ENCODE data around the gene GAK. TPM values are rescaled to one million over a fixed set of nuclear protein-coding genes. Genes with fewer than 3 reads are reported as not detected.
"Not testable (repeated sequence)": the region's sequence is repeated elsewhere in the genome, so short reads cannot be mapped to it uniquely, and the experiment has no call there.

GAK gene
- total RNA-seq, 1 donor from 2014 or later: 76.1 TPM

DNA sequence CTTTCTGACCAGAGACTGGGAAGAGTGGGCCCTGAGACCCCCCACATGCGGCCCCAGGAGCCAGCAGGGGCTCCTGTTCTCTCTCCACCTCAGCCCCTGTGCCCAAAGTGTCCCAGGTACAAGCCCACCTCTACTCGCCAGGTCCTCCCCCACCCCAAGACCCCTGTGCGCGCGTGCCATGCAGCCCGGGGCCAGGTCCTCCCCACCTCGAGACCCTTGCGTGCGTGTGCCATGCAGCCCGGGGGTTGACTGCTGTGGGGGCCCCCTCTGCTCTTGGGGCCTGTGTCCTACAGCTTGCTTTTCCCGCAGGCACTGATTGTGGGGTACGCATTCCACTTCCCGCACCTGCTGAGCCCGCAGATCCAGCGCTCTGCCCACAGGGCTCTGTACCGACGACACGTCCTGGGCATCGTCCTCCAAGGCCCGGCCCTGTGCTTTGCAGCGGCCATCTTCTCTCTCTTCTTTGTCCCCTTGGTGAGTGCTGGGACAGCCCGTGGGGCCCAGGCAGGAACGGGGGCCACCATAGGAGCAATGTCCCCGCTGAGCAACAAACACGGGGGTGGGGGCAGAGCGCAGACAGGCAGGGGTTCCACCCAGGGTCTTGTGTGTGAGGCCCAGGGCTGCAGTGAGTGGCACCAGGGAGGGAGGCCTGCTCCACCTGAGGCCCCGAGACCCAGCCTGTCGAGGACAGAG is 20.9 kb upstream of the GAK start:
- no peak for DNase-seq

DNA sequence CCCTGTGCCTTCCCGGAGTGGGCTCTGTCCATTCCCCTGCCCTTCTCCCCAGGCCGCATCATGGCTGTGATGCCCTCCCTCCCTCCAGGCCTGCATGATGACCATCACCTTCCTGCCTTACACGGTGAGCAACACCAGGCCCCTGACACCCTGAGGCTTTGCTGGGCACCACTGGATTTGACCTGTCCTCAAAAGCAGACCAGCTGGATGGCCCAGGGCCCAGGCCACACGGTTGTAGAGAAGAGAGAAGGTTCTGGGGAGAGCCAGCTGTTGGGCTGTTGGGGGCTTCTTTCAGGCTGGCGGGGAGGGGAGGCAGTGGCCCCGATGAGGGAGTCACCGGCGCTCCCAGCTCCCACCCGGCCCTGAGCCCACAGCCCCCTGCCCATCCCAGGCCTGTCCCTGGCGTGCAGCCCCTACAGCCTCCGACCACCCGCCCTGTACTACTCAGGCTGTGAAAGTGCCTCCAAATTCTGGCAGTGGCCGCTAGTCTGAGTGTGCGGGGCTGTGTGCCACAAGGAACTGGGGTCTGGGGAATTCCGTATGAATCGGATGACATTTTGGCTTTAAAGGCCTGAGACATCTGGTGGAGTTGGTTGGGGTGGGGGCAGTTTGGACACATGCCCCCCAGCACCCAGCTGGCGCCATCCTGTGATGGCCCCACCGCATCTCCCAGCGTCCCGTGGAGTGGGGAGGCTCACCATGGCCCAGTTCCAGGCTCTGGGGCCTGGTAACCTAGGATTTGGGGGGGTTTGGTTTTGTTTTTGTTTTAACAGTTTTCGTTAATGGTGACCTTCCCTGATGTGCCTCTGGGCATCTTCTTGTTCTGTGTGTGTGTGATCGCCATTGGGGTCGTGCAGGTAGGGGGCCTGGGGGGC is 19.7 kb upstream of the GAK start:
- no peak for DNase-seq

DNA sequence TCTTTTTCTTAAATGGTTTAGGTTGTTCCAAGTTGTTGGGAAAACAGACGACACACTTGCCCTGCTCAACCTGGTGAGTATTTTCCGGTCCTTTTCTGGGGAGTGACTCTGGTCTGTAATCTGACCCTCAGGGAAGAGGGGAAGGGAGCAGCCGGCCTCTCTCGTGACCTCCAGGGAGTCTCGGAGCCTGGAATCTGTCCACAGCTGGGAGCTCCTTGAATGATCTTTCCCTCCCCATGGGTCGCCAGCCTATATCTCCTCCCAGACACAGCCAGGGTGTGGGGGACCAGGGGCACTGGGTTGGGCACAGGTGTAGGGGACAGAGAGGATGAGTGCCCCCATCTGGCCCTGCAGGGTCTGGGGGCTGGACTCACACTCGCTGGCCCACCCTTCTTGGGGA is 19.1 kb upstream of the GAK start:
- DNase-seq: no peak

DNA sequence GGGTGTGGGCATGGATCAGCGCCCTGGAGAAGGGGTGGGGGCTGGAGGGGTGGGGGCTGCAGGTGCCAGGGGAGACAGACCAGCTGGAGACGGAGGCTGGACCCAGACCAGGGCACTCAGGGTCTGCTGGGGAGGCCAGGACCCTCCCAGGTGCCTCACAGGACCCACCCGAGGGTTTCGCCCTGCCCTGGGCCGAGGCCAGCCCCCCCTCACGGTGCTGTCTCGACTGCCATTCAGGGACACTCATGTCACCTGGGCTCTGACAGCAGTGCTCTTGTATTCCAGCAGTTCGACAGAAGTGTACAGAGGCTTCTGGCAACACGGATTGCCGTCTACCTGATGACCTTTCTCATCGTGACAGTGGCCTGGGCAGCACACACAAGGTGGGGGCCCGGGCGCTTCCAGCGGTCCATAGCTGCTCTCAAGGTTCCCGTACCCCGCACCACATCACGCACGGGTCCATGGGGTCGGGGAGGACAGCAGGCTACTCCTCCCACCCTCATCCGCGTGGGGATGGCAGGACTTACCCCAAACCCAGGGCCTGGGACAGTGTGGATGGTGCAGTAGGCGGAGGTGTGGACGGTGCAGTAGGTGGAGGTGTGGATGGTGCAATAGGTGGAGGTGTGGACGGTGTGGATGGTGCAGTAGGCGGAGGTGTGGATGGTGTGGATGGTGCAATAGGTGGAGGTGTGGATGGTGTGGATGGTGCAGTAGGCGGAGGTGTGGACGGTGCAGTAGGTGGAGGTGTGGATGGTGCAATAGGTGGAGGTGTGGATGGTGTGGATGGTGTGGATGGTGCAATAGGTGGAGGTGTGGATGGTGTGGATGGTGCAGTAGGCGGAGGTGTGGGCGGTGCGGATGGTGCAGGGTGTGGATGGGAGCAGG is 18.3 kb upstream of the GAK start:
- no peak for DNase-seq

DNA sequence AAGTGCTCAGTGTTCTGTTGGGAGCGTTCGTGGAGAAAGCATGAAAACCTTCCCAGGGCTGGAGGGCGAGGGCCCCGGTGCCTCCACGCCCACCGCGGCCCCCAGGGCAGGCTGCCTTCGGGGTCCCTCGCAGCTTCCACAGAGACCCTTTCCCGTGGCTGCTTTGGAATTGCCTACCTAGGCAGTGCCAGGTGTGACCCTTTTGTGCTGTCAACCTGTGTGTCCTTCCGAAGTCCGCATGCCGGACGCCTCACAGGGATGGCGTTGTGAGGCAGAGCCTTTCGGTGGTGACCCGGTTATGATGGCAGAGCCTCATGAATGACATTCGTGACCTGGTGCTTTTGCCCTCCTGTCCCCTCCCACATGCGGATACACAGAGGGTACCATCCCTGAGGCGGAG is 17.5 kb upstream of the GAK start:
- no peak for DNase-seq

DNA sequence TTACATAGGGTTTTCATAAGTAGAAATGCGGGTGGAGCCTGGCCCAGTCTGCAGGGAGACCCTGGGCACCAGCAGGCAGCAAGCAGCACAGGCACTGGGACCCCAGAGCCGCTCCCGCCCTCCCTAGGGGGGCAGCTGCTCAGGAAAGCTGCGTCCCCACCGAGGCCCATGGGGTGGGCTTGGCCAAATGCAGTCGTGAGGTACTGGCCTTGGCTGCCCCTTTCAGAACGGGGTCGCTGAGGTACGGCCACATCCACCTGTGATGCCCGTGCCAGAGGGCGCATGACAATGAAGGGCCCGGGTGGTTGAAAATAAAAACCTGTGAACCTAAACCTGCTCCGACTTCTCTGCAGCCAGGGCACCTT is 16.8 kb upstream of the GAK start:
- no peak for DNase-seq

DNA sequence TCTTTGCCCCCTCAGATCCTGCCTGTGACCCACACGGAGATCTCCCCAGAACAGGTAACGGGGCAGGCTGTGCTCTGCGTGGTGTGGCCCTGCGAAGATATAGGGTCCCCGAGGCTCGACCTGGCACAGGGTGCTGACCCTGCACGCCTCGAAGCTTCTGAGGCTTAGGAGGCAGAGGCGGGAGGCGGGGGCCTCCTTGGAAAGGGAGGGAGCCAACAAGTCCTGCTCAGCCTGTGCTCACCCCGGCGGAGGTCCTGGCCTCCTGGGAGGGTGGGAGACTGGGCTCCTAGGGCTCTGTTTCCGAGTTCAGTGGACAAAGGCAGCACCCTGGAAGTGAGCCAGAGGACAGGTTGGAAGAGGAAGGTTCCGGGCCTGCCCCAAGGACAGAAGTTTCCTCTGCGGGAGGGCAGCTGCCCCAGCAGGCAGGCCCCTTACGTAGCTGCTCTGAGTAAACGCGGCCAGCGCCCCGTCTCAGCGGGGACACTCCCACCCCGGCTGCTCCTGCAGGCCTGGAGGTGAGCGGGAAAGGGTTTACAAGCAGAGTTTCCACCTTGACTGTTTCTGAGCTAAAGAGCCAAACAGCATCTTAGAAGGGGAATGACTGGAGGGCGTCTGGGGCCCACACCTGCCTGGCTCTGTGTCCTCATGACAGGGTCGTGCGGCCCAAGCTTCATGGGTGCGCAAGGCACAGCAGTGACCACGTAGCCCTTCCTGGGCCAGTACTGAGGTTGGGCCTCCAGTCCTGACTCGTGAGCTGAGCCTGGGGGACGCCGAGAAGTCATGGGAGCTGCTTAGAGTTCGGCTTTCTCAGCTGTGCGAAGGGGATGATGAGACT is 16.2 kb upstream of the GAK start:
- DNase-seq: no peak

DNA sequence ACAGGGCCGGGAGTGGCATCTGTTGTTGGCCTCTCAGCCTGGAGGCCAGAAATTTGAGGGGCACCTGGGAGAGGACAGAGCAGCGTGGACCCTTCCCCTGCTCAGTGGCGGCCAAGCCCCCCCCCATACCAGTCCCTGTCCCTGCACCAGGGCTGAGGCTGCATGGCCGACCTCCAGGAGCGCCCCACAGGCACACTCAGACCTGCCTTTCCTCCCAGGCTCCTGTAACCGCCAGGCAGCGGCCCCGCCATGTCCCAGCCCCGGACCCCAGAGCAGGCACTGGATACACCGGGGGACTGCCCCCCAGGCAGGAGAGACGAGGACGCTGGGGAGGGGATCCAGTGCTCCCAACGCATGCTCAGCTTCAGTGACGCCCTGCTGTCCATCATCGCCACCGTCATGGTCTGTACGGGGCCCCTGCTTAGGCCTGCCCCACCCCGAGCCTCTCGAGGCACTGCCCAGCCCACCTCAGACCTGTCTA is 15.4 kb upstream of the GAK start:
- no peak for DNase-seq

DNA sequence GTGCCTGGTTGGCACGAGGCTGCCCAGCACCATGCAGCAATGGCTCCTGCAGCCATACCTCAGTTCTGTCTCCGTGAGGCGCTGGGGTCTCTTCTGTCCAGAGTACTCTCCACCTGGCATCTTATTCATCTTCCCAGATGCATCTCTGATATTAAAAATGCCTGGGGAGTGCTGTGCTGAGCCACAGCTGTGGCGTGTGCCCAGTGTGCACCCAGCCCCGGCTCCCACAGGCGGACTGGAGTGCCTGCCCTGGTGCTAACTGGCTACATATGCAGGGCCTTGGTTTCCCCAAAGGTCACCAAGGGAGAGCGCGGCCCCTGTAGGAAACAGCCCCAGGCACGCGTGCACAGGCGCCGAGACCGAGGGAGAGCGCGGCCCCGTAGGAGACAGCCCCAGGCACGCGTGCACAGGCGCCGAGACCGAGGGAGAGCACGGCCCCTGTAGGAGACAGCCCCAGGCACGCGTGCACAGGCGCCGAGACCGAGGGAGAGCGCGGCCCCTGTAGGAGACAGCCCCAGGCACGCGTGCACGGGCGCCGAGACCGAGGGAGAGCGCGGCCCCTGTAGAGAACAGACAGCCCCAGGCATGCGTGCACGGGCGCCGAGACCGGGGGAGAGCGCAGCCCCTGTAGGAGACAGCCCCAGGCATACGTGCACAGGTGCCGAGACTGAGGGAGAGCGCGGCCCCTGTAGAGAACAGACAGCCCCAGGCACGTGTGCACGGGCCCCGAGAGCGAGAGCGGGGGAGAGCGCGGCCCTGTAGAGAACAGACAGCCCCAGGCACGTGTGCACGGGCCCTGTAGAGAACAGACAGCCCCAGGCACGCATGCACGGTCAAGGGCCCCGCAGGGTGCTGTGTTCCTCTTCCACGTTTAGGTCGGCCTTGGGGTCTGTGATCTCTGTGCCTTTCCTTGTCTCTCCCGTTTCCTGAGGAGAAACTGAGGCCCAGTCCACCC is 14.7 kb upstream of the GAK start:
- DNase-seq: no peak

DNA sequence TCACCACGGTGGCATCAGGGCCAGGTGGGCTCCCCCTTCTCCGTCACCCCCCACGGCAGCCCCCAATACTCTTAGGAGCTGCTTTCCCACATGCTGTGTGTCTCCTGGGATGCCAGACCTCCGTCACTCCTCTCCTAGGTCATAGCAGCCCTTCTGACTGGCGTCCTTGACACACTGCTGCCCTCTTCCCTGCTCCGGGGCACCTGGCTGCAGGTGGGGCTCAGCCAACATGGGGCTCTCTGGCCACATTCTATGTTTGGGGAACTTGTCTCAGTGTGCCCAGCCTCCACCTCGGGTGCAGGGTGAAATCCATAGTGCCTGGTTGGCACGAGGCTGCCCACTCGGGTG is 14.0 kb upstream of the GAK start:
- DNase-seq: no peak

DNA sequence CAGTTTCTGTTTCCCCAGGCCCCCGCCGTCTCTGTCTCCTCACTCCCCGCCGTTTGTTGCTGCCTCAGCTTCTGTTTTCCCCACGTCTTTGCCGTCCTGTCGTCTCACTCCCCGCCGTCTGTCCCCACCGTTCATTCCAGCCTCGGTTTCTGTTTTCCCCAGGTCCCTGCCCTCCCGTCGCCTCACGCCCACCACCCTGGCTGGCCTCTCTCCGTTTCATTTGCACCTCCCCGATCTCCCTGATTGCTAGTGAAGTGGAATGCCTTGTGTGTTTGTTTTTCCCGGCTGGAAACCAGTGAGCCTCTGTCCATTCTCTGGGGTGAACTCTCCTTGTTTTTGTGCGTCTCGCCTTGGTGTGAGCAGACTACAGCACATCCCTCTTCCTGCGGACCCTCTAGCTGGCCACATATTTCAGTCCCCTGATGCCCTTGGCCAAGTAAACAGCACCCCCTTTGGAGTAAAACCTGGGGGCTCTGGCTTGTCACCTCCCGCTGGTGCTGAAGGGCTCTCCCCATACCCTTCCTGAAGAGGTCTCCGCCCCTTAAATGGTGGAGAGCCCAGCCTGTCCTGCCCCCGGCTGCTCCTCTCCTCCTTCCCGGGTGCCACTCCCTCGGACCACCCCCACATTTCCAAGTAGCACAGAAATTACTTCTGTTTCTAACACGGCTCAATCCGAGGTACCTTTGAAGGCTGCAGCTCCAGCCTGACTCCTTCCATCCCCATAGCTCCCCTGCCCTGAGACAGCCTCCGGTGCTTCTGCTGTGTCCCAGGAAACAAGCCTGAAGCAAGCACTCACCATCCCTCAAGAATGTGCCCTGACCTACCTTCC is 13.4 kb upstream of the GAK start:
- DNase-seq: no peak

DNA sequence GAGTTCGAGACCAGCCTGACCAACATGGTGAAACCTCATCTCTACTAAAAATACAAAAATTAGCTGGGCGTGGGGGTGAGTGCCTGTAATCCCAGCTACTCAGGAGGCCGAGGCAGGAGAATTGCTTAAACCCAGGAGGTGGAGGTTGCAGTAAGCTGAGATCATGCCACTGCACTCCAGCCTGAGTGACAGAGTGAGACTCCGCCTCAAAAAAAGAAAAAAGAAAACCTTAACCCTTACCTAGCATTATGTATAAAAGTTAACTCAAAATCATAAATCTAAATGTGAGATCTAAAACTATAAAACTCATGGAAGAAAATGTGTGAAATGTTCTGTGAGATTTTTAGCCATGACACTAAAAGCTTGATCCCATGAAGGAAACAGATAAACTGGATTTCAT is 7.4 kb upstream of the GAK start:
- not testable (repeated sequence) for DNase-seq

DNA sequence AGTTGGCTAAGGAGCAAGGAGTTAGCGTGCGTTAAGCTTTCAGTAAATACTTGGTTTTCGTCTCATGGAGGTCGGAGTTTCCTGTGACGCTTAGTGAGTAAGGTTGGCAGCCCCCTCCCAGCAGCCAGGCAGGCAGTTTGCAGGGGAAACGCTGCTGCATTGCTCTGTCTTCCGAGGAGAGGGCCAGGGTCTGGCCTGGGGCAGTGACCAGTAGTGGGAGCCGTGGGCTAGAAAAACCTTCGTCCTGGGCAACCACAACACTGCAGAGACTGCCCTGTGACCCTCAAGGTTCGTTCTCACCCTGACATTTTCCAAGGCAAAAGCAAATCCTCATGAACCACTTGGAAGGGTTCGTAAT is 576 bp upstream of the GAK start:
- DNase-seq: peak; percentile 48

DNA sequence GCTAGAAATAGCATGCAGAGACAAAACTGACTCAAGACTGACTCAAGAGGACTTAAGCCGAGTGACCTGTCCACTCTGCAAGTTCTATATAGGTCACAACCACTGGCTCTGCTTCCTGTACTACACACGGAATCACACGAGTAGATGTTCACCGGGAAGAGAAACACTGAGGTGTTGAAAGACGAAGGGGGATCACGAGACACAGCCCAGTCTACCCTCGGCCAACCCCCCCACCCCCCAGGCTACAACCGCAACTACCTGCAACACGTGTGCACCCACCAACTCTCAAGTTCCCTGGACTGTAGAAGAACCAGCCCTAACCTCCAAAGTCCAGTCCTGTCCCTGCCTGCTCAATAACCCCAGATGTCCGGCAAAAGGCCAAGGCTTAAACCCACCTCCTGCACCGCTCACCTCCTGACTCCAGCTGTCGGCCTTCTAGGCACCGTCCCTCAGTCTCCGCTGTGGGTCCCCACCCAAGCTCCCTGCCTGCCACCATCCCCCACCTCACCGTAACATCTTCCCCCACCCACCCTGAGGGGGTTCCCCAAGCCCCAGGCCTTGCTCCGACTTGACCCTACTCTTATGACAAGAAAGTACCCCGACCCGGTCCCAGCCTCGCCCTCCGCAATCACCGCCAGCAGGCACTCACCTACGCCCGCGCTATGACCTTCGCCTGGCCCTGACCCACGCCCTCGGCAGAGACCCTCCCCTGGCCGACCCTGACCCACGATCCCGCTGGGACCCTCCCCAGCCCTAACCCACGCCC is 739 bp downstream of the GAK start:
- DNase-seq: peak; percentile 66

DNA sequence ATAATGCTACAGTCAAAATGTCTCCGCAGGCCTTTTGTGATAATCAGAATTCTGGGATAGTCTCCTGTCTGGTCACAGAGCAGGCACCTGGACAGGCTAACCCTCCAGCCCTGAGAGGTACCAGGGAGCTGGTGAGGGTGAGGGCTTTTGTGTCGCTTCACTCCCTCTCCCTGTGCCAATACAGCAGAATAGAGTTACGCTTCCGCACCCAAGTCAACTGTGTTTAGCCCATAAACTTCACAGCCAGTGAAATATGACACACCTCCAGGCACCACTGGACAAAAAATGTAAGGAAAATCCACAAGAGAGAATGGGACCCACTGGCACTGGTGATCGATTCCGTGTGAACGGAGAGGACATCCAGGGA is 1.3 kb downstream of the GAK start:
- DNase-seq: no peak

DNA sequence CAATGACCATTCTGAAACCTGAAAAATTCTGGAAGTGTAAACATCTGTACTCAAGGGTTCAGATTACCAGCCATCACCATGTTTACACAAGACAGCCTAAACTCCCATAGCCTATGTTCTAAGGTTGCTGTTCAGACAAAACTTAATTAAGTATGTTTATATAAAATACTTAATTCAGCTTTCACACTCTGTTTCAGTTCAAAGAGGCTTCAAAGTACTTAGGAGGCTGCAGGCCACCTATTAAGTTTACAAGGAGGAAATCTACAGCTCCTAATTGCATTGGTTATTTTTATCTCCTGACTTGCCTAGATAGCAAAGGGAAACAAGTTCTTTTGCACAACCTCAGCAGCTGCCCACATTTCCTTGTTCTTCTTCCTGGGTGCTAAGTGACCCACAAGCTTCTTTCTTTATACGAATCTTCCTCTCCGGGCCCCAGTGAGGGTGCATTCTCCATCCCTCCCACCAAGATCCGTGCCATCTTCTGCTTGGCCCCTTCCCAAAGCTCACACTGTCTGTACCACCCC is 2.0 kb downstream of the GAK start:
- DNase-seq: no peak

DNA sequence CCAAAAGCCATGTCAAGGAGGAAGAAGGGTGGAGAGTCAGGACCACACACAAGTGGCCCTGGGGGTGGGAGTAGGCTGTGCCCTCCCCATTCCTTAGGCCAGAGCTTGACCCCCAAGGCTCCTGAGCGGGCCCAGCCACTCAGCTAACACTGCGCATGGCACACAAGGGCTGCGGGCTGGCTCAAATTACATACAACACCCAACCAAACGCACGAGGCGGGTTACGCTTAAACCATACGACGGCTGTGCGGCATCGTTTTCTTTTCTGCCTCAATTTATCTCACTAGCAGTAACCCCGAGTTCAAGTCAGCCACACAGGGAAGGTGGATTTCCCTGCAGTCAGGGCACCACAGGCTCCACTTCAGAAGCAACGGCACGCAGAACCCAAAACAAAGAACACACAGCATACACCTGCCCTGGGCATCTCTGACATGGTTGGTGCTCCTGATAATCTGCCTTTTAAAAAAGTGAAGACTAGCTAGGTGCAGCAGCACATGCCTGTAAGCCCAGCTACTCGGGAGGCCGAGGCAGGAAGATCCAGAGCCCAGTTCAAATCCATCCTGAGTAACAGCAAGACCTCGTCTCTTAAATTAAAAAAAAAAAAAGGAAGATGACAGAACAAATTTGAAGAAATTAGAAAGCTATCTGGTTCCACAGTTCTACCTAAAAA is 2.9 kb downstream of the GAK start:
- no peak for DNase-seq

DNA sequence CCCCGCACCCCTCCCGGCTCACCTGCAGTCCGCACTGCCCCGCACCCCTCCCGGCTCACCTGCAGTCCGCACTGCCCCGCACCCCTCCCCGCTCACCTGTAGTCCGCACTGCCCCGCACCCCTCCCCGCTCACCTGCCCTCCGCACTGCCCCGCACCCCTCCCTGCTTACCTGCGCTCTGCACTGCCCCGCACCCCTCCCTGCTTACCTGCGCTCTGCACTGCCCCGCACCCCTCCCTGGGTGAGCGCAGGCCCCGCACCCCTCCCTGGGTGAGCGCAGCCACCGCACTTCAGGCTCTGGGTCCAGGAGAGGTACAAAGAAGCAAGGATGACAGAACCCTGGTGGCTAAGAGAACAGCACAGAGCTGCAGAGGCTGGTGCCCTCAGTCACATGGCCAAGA is 4.5 kb downstream of the GAK start:
- DNase-seq: not testable (repeated sequence)

DNA sequence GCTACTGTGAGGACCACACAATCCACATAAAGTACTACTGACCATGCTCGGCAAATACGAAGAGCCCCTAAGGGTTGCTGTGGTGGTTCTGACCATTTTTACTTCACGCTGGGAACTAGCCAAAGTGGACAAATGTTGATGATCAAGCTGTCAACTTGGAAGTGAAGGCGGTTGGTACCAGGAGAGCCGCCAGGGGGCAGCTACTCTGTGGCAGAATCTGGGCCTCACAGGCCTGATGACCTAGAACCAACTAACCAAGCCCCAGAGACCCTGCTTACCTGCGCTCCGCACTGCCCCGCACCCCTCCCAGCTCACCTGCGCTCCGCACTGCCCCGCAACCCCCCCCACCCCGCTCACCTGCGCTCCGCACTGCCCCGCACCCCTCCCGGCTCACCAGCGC is 5.6 kb downstream of the GAK start:
- peak; percentile 38 for DNase-seq

Data from dermis blood vessel endothelial cell (primary cell).